Activated CD4-positive, CD25-positive, alpha-beta regulatory T cell treated with anti-CD3 and anti-CD28 coated beads, Interleukin-2, amount 50 U/mL, for 16 hours (primary cell): ENCODE measurements around the gene ENG.
"Not testable (repeated sequence)": the region's sequence is repeated elsewhere in the genome, so short reads cannot be mapped to it uniquely, and the experiment has no call there.

Source experiments
- DNase-seq: peaks from one replicate; pipeline ENCODE4 v3.0.0-alpha.2; 2020; ENCODE audit warnings: low read depth, low spot score

ENG gene

GRCh38 chr9:127854184-127854806 lies at the start of gene ENG:
Gene ENG (minus strand): TSS chr9:127854658. CDS start chr9:127854355, 303 bp downstream.
- no peak for DNase-seq

- DNase-seq: peak; percentile 31
These were observed 49.4 kb upstream of the ENG start for GRCh38 chr9:127903557-127904475.

GRCh38 chr9:127899128-127899943 lies 44.9 kb upstream of the ENG start, which contains the start of gene ST6GALNAC6:
Gene ST6GALNAC6 (minus strand): TSS chr9:127899603. CDS start chr9:127897981, 1,622 bp downstream.
- peak; percentile 44 for DNase-seq

- DNase-seq: no peak
These were observed 44.1 kb upstream of the ENG start for GRCh38 chr9:127898433-127899127.

- no peak for DNase-seq
These were observed 42.8 kb upstream of the ENG start for GRCh38 chr9:127897193-127897692.

GRCh38 chr9:127896395-127897192 lies 42.1 kb upstream of the ENG start:
- no peak for DNase-seq

- DNase-seq: no peak
These were observed 41.4 kb upstream of the ENG start for GRCh38 chr9:127895811-127896210.

- DNase-seq: no peak
These were observed 38.9 kb upstream of the ENG start for GRCh38 chr9:127893392-127893791.

- no peak for DNase-seq
These were observed 38.4 kb upstream of the ENG start for GRCh38 chr9:127892831-127893230.

- DNase-seq: no peak
These were observed 35.6 kb upstream of the ENG start for GRCh38 chr9:127890053-127890452.

- DNase-seq: no peak
These were observed 33.3 kb upstream of the ENG start for GRCh38 chr9:127887792-127888191.

GRCh38 chr9:127886401-127886972 lies 32.0 kb upstream of the ENG start:
- DNase-seq: no peak

GRCh38 chr9:127885508-127886281 lies 31.2 kb upstream of the ENG start:
- DNase-seq: no peak

GRCh38 chr9:127884976-127885490 lies 30.6 kb upstream of the ENG start:
- no peak for DNase-seq

- DNase-seq: no peak
These were observed 30.0 kb upstream of the ENG start for GRCh38 chr9:127884427-127884911.

GRCh38 chr9:127883959-127884358 lies 29.5 kb upstream of the ENG start:
- no peak for DNase-seq

GRCh38 chr9:127881715-127882114 lies 27.3 kb upstream of the ENG start:
- DNase-seq: not testable (repeated sequence)

GRCh38 chr9:127880143-127880542 lies 25.7 kb upstream of the ENG start:
- DNase-seq: no peak
